ENCODE measurements around the gene SBNO2. TPM values are rescaled to one million over a fixed set of nuclear protein-coding genes. Genes with fewer than 3 reads are reported as not detected.

The SBNO2 gene
- total and polyA plus RNA-seq, 9 of the 15 experiments (the other 6 are each of a cell fraction or from before 2014, with no cell fraction given), result 0.01 to 46.2 (median 6.7) TPM

GRCh38 chr19:1173845-1174809, at the start of gene SBNO2 (continued):
- TF ChIP-seq ATF3 (IDR thresholded peaks at IDR 0.05), result no peak
- TF ChIP-seq ATF3 (CRISPR knock-in tag; conservative IDR thresholded peaks at IDR 0.05), result 0 out of 2 replicates have a peak, but pooled peaks have one; percentile 13
- no peak for TF ChIP-seq ZNF699 (CRISPR knock-in tag; IDR thresholded peaks at IDR 0.05; ENCODE audit: insufficient replicate concordance)
- TF ChIP-seq GMEB1 (CRISPR knock-in tag; IDR thresholded peaks at IDR 0.05), result no peak
- TF ChIP-seq NRF1 (conservative IDR thresholded peaks at IDR 0.05 in 1 of 2, IDR thresholded peaks at IDR 0.05 in 1 of 2), result peak; percentile 59 to 67
- peak; percentile 37; the same call in 1 of the 2 replicates for TF ChIP-seq KLF6 (CRISPR knock-in tag; IDR thresholded peaks at IDR 0.05; ENCODE audit: borderline replicate concordance)
- peak; percentile 41; the same call in 1 of the 2 replicates for TF ChIP-seq ARID4B (CRISPR knock-in tag; IDR thresholded peaks at IDR 0.05)
- peak; percentile 51; the same call in 1 of the 2 replicates for TF ChIP-seq MTA3 (IDR thresholded peaks at IDR 0.05; ENCODE audit: borderline replicate concordance)
- 0 out of 2 replicates have a peak, but pooled peaks have one; percentile 35 for TF ChIP-seq LARP7 (IDR thresholded peaks at IDR 0.05)
- peak; percentile 96 for TF ChIP-seq ELF2 (CRISPR knock-in tag; IDR thresholded peaks at IDR 0.05)
- no peak for TF ChIP-seq ZNF512 (tag; IDR thresholded peaks at IDR 0.05)
- TF ChIP-seq E2F8 (IDR thresholded peaks at IDR 0.05; ENCODE audit: low read depth, partially characterized antibody), result peak; percentile 80
